ENCODE measurements around the gene CADM1.

- no peak for TF ChIP-seq CTCF (IDR thresholded peaks at IDR 0.05)
- no peak for TF ChIP-seq POLR2A (IDR thresholded peaks at IDR 0.05)
Observed at GRCh38 chr11:115148691-115149090, 355.5 kb downstream of the CADM1 start.

All from heart left ventricle (tissue), 13 donors.